Effector memory CD4-positive, alpha-beta T cell (primary cell): ENCODE results near the gene SETD4.

Experiments
- DNase-seq, 3 donors: peaks; one replicate each; pipeline ENCODE4 v3.0.0-alpha.2; 2020
- H3K27ac ChIP-seq: 2 replicates; pipeline ENCODE4 v1.7.0; 2013; ENCODE audit warnings: mild to moderate bottlenecking, low read length, moderate library complexity; ENCODE audit not compliant: insufficient read depth, poor library complexity, severe bottlenecking
- H3K27me3 ChIP-seq: replicated peaks from 2 replicates; pipeline ENCODE4 v1.7.0; 2013; ENCODE audit warnings: mild to moderate bottlenecking, low read length; ENCODE audit not compliant: insufficient read depth, control insufficient read depth, poor library complexity, severe bottlenecking
- H3K36me3 ChIP-seq: 2 replicates; pipeline ENCODE4 v1.7.0; 2013; ENCODE audit warnings: mild to moderate bottlenecking, low read length, moderate library complexity; ENCODE audit not compliant: control insufficient read depth, insufficient read depth
- H3K4me1 ChIP-seq: 2 replicates; pipeline ENCODE4 v1.7.0; 2013; ENCODE audit warnings: low read length, mild to moderate bottlenecking; ENCODE audit not compliant: control insufficient read depth, insufficient read depth, poor library complexity, severe bottlenecking
- H3K4me3 ChIP-seq: 2 replicates; pipeline ENCODE4 v1.7.0; 2013; ENCODE audit warnings: low read length, low read depth, mild to moderate bottlenecking; ENCODE audit not compliant: insufficient read depth, poor library complexity, severe bottlenecking
- H3K9me3 ChIP-seq: 2 replicates; pipeline ENCODE4 v1.7.0; 2013; ENCODE audit warnings: mild to moderate bottlenecking, low read length, moderate library complexity; ENCODE audit not compliant: control insufficient read depth

SETD4 gene

GRCh38 chr21:36021251-36021837 is 39.0 kb downstream of the SETD4 start:
- H3K36me3 ChIP-seq: no peaks in the 10 kb centered on the region
- H3K4me3 ChIP-seq: no peak overlapping the region
- H3K27ac ChIP-seq: no peak overlapping the region
- no peaks in the 10 kb centered on the region for H3K27me3 ChIP-seq
- no peaks in the 10 kb centered on the region for H3K9me3 ChIP-seq
- no peak for DNase-seq
- no peaks in the 10 kb centered on the region for H3K4me1 ChIP-seq

- Histone ChIP-seq H3K4me1 (no peaks in the 10 kb centered on the region), H3K9me3 (no peaks in the 10 kb centered on the region), H3K36me3 (no peaks in the 10 kb centered on the region), H3K4me3 (no peak overlapping the region), H3K27ac (no peak overlapping the region), H3K27me3 (no peaks in the 10 kb centered on the region)
- no peak for DNase-seq
These were observed 45.3 kb downstream of the SETD4 start for GRCh38 chr21:36015045-36015444.

- H3K27ac ChIP-seq: no peak overlapping the region
- no peaks in the 10 kb centered on the region for H3K4me1 ChIP-seq
- H3K27me3 ChIP-seq: no peaks in the 10 kb centered on the region
- no peaks in the 10 kb centered on the region for H3K36me3 ChIP-seq
- H3K9me3 ChIP-seq: no peaks in the 10 kb centered on the region
- H3K4me3 ChIP-seq: no peak overlapping the region
- no peak for DNase-seq
These were observed 49.5 kb downstream of the SETD4 start for GRCh38 chr21:36010801-36011200.

GRCh38 chr21:36008505-36008904 is 51.8 kb downstream of the SETD4 start:
- H3K4me1 ChIP-seq: no peaks in the 10 kb centered on the region

GRCh38 chr21:36005879-36006400 is 54.4 kb downstream of the SETD4 start:
- Histone ChIP-seq H3K9me3 (no peaks in the 10 kb centered on the region), H3K4me3 (no peak overlapping the region), H3K36me3 (no peaks in the 10 kb centered on the region), H3K4me1 (no peaks in the 10 kb centered on the region), H3K27me3 (no peaks in the 10 kb centered on the region), H3K27ac (no peak overlapping the region)
- no peak for DNase-seq

More at GRCh38 chr21:36008505-36008904, 51.8 kb downstream of the SETD4 start:
- H3K27me3 ChIP-seq: no peaks in the 10 kb centered on the region
- H3K9me3 ChIP-seq: no peaks in the 10 kb centered on the region
- no peaks in the 10 kb centered on the region for H3K36me3 ChIP-seq
- H3K27ac ChIP-seq: no peak overlapping the region
- DNase-seq: no peak
- no peak overlapping the region for H3K4me3 ChIP-seq

GRCh38 chr21:36005018-36005417 is 55.3 kb downstream of the SETD4 start:
- Histone ChIP-seq H3K9me3 (no peaks in the 10 kb centered on the region), H3K4me1 (no peaks in the 10 kb centered on the region), H3K4me3 (no peak overlapping the region), H3K27me3 (no peaks in the 10 kb centered on the region), H3K36me3 (no peaks in the 10 kb centered on the region), H3K27ac (no peak overlapping the region)
- no peak for DNase-seq

- Histone ChIP-seq H3K4me1 (no peaks in the 10 kb centered on the region), H3K9me3 (no peaks in the 10 kb centered on the region), H3K4me3 (no peak overlapping the region), H3K27ac (no peak overlapping the region), H3K27me3 (no peaks in the 10 kb centered on the region), H3K36me3 (no peaks in the 10 kb centered on the region)
- DNase-seq: no peak
These were observed 55.9 kb downstream of the SETD4 start for GRCh38 chr21:36004441-36004840.

- Histone ChIP-seq H3K36me3 (no peaks in the 10 kb centered on the region), H3K27ac (no peak overlapping the region), H3K27me3 (no peaks in the 10 kb centered on the region), H3K4me1 (no peaks in the 10 kb centered on the region), H3K4me3 (no peak overlapping the region), H3K9me3 (no peaks in the 10 kb centered on the region)
- DNase-seq: no peak
These were observed 56.5 kb downstream of the SETD4 start for GRCh38 chr21:36003776-36004175.

- no peaks in the 10 kb centered on the region for H3K9me3 ChIP-seq
These were observed 64.1 kb downstream of the SETD4 start for GRCh38 chr21:35996217-35996616.

GRCh38 chr21:35995522-35996088 is 64.7 kb downstream of the SETD4 start:
- Histone ChIP-seq H3K27ac (no peak overlapping the region), H3K9me3 (no peaks in the 10 kb centered on the region), H3K4me1 (no peaks in the 10 kb centered on the region), H3K36me3 (no peaks in the 10 kb centered on the region), H3K4me3 (no peak overlapping the region), H3K27me3 (no peaks in the 10 kb centered on the region)
- DNase-seq: no peak

More at GRCh38 chr21:35996217-35996616, 64.1 kb downstream of the SETD4 start:
- Histone ChIP-seq H3K36me3 (no peaks in the 10 kb centered on the region), H3K4me3 (no peak overlapping the region), H3K27me3 (no peaks in the 10 kb centered on the region), H3K27ac (no peak overlapping the region), H3K4me1 (no peaks in the 10 kb centered on the region)
- DNase-seq: no peak
